D721Med (cell line): Measurements from ENCODE around the gene S100A6.
"Not testable (repeated sequence)": the region's sequence is repeated elsewhere in the genome, so short reads cannot be mapped to it uniquely, and the experiment has no call there.

ENCODE experiments used
- DNase-seq: peaks from one replicate; pipeline ENCODE4 v3.0.0; 2011; ENCODE audit warnings: low spot score; ENCODE audit not compliant: insufficient read length
- FAIRE-seq: peaks from 2 replicates; lab custom pipeline; 2011; peaks lifted over from hg19 to GRCh38; lab: Jason Lieb, UNC
- CTCF ChIP-seq: IDR thresholded peaks from 2 replicates; pipeline ENCODE4 v1.5.1; 2012; ENCODE audit warnings: mild to moderate bottlenecking, control low read depth; ENCODE audit not compliant: insufficient read depth; ENCODE audit errors: missing control alignments

Gene S100A6

DNA sequence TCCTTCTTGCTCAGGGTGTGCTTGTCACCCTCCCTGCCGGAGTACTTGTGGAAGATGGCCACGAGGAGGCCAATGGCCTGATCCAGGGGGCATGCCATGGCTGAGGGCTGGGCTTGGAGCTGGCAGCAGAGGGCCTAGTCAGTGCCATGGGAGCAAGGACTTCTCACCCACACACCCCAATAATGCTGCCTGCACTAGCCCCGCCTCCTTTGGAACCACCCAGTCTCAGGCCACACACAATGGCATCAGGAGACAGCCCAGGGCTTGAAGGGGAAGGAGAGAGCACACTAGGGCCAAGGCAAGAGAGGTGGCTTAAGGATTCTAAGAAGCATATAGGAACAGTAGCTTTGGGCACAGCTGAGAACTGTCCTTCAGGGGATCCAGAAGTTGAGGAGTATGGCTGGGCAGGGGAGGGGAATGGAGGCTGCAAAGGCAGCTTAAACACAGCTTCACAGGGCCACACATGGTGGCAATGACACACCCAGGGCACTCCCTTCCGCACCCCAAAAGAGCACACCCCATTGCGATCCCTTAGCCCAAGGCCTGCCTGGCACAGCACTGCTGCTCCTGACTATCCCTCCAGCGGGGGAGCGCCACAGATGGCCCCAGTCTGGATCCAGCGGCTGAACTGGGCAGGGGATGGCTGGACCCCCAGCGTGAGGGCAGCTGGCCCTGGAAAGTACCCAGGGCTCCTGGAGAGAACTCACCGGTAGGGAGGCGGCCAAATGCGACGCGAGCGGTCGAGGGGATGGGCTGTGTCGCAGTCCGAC lies at the start of gene S100A6:
TSS of gene S100A6 (minus strand) at position 750 of the 770 bp plus-strand sequence. CDS start at position 98, 652 bp downstream.
- DNase-seq (no peak), FAIRE-seq (no peak)
- TF ChIP-seq CTCF = no peak

DNA sequence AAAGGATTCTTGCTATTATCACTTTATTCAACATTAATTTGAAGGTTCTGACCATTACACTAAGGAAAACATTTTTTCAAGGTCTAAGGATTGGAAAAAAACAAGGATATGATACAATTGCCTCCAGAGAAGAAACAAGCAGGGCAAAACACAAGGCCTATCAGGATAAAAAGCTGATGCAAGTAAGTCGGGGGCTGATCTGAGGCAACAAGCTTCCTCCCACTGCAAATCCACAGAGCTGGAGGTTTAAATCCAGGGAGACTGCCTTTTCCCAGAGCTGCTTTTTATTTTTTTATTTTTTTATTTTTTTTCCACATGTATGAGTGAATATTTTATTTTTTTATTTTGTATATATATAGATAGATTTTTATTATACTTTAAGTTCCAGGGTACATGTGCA lies 49.2 kb upstream of the S100A6 start:
- TF ChIP-seq CTCF = no peak
- DNase-seq (no peak), FAIRE-seq (peak; percentile 89)

- TF ChIP-seq CTCF = no peak
- FAIRE-seq (no peak), DNase-seq (no peak)
Observed at GRCh38 chr1:153583976-153584375, 48.2 kb upstream of the S100A6 start.

DNA sequence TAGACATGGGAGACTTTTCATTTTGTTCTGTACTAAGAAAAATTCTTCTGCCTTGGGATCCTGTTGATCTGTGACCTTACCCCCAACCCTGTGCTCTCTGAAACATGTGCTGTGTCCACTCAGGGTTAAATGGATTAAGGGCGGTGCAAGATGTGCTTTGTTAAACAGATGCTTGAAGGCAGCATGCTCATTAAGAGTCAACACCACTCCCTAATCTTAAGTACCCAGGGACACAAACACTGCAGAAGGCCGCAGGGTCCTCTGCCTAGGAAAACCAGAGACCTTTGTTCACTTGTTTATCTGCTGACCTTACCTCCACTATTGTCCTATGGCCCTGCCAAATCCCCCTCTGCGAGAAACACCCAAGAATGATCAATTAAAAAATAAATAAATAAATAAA lies 47.7 kb upstream of the S100A6 start:
- DNase-seq, FAIRE-seq: not testable (repeated sequence)

GRCh38 chr1:153582836-153583235 lies 47.0 kb upstream of the S100A6 start:
- not testable (repeated sequence) for FAIRE-seq, DNase-seq

GRCh38 chr1:153578936-153579335 lies 43.1 kb upstream of the S100A6 start:
- FAIRE-seq = no peak
- TF ChIP-seq CTCF = no peak
- no peak for DNase-seq

- DNase-seq = no peak
- TF ChIP-seq CTCF = no peak
- peak; percentile 71 for FAIRE-seq
Observed at GRCh38 chr1:153578490-153578889, 42.7 kb upstream of the S100A6 start.

- TF ChIP-seq CTCF = no peak
- no peak for FAIRE-seq
- no peak for DNase-seq
Observed at GRCh38 chr1:153577624-153578051, 41.8 kb upstream of the S100A6 start.
